Measurements from ENCODE around the gene ZSWIM7. TPM values are rescaled to one million over a fixed set of nuclear protein-coding genes. Genes with fewer than 3 reads are reported as not detected.
"Not testable (repeated sequence)": the region's sequence is repeated elsewhere in the genome, so short reads cannot be mapped to it uniquely, and the experiment has no call there.

The ZSWIM7 gene
- polyA plus RNA-seq, 2 donors, result 13.9 to 15.6 TPM

DNA sequence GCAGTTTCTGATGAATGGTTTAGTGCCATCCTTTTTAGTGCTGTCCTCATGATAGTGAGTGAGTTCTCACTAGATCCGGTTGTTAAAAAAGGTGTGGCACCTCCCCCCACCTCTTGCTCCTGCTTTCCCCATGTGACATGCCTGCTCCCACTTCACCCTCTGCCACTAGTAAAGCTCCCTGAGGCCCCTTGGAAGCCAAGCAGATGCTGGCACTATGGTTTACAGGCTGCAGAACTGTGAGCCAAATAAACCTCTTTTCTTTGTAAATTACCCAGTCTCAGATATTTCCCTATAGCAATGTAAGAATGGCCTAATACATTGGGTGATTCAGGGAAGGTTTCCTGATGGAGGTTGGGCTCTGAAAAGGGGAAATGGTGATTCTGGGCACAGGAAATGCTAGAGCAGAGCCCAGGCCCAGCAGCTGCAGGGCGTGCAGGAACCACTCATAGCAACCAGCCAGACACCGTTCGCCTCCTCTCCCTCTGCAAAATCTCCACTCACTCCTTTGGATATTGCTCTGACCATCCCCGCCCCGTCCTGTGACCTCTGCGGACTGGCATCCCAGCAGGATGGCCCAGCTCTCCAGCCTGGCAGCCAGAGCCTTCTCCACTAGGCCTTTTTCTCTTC is 57.2 kb downstream of the ZSWIM7 start:
- no peaks in the 10 kb centered on the region for H3K36me3 ChIP-seq (ENCODE audit: control insufficient read depth in 2 of 2, insufficient read depth in 2 of 2, low read length in 1 of 2)
- 84 to 90% methylated on average over 7 of the region's 7 CpGs for WGBS, 2 donors
- H3K27me3 ChIP-seq (ENCODE audit: control insufficient read depth in 1 of 2, insufficient read depth in 2 of 2, low read length in 2 of 2), result no peaks in the 10 kb centered on the region
- peaks cover 0 to 5% of the 10 kb centered on the region in 2 donors for H3K4me1 ChIP-seq (ENCODE audit: control insufficient read depth in 2 of 2, insufficient read depth in 2 of 2, low read length in 1 of 2)
- H3K9me3 ChIP-seq (ENCODE audit: control insufficient read depth in 2 of 2, insufficient read depth in 1 of 2, low read depth in 1 of 2, low read length in 1 of 2), result no peaks in the 10 kb centered on the region
- no peak overlapping the region for H3K4me3 ChIP-seq (ENCODE audit: low read depth in 1 of 2, low read length in 2 of 2)
- H3K27ac ChIP-seq (ENCODE audit: low read depth in 2 of 2, low read length in 1 of 2), result no peak overlapping the region

GRCh38 chr17:15941781-15942180 is 57.7 kb downstream of the ZSWIM7 start:
- Histone ChIP-seq H3K9me3 (ENCODE audit: control insufficient read depth in 2 of 2, insufficient read depth in 1 of 2, low read depth in 1 of 2, low read length in 1 of 2) (no peaks in the 10 kb centered on the region), H3K4me1 (ENCODE audit: control insufficient read depth in 2 of 2, insufficient read depth in 2 of 2, low read length in 1 of 2) (peaks cover 0 to 4% of the 10 kb centered on the region in 2 donors), H3K36me3 (ENCODE audit: control insufficient read depth in 2 of 2, insufficient read depth in 2 of 2, low read length in 1 of 2) (no peaks in the 10 kb centered on the region), H3K27ac (ENCODE audit: low read depth in 2 of 2, low read length in 1 of 2) (no peak overlapping the region), H3K27me3 (ENCODE audit: control insufficient read depth in 1 of 2, insufficient read depth in 2 of 2, low read length in 2 of 2) (no peaks in the 10 kb centered on the region), H3K4me3 (ENCODE audit: low read depth in 1 of 2, low read length in 2 of 2) (no peak overlapping the region)
- 67 to 70% methylated on average over 7 of the region's 7 CpGs for WGBS, 2 donors

DNA sequence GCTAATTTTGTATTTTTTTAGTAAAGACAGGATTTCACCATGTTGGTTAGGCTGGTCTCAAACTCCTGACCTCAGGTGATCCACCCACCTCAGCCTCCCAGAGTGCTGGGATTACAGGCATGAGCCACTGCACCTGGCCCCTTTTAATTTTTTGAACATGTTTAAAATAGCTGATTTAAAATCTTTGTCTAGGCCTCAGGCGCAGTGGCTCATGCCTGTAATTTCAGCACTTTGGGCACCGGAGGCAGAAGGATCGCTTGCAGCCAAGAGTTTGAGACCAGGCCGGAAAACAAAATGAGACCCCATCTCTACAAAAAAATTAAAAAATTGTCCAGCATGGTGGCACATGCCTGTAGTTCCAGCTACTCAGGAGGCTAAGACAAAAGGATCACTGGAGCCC is 63.0 kb downstream of the ZSWIM7 start:
- 96 to 98% methylated on average over 4 of the region's 4 CpGs for WGBS, 2 donors
- not testable (repeated sequence) for H3K4me1 ChIP-seq (ENCODE audit: control insufficient read depth in 2 of 2, insufficient read depth in 2 of 2, low read length in 1 of 2); H3K36me3 ChIP-seq (ENCODE audit: control insufficient read depth in 2 of 2, insufficient read depth in 2 of 2, low read length in 1 of 2); H3K4me3 ChIP-seq (ENCODE audit: low read depth in 1 of 2, low read length in 2 of 2); H3K27me3 ChIP-seq (ENCODE audit: control insufficient read depth in 1 of 2, insufficient read depth in 2 of 2, low read length in 2 of 2); H3K27ac ChIP-seq (ENCODE audit: low read depth in 2 of 2, low read length in 1 of 2); H3K9me3 ChIP-seq (ENCODE audit: control insufficient read depth in 2 of 2, insufficient read depth in 1 of 2, low read depth in 1 of 2, low read length in 1 of 2)

- Histone ChIP-seq H3K4me3 (ENCODE audit: low read depth in 1 of 2, low read length in 2 of 2) (no peak overlapping the region), H3K9me3 (ENCODE audit: control insufficient read depth in 2 of 2, insufficient read depth in 1 of 2, low read depth in 1 of 2, low read length in 1 of 2) (no peaks in the 10 kb centered on the region), H3K27ac (ENCODE audit: low read depth in 2 of 2, low read length in 1 of 2) (no peak overlapping the region), H3K4me1 (ENCODE audit: control insufficient read depth in 2 of 2, insufficient read depth in 2 of 2, low read length in 1 of 2) (no peaks in the 10 kb centered on the region), H3K36me3 (ENCODE audit: control insufficient read depth in 2 of 2, insufficient read depth in 2 of 2, low read length in 1 of 2) (no peaks in the 10 kb centered on the region), H3K27me3 (ENCODE audit: control insufficient read depth in 1 of 2, insufficient read depth in 2 of 2, low read length in 2 of 2) (no peaks in the 10 kb centered on the region)
- 92 to 95% methylated on average over 7 of the region's 7 CpGs for WGBS, 2 donors
These were observed 63.6 kb downstream of the ZSWIM7 start for GRCh38 chr17:15935891-15936290.

DNA sequence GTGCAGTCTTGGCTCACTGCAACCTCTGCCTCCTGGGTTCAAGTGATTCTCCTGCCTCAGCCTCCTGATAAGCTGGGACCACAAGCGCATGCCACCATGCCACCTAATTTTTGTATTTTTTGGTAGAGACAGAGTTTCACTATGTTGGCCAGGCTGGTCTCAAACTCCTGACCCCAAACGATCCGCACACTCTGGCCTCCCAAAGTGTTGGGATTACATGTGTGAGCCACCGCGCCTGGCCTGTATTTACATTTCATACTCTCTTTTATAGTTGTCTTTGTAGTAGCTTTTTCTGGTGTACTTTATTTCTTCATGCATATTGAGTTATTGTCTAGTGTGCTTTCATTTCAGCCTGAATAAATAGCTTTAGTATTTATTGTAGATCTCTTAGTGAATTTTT is 64.6 kb downstream of the ZSWIM7 start:
- no peak overlapping the region for H3K4me3 ChIP-seq (ENCODE audit: low read depth in 1 of 2, low read length in 2 of 2)
- WGBS, 2 donors, result 94 to 97% methylated on average over 5 of the region's 5 CpGs
- no peaks in the 10 kb centered on the region for H3K36me3 ChIP-seq (ENCODE audit: control insufficient read depth in 2 of 2, insufficient read depth in 2 of 2, low read length in 1 of 2)
- H3K27me3 ChIP-seq (ENCODE audit: control insufficient read depth in 1 of 2, insufficient read depth in 2 of 2, low read length in 2 of 2), result no peaks in the 10 kb centered on the region
- H3K9me3 ChIP-seq (ENCODE audit: control insufficient read depth in 2 of 2, insufficient read depth in 1 of 2, low read depth in 1 of 2, low read length in 1 of 2), result no peaks in the 10 kb centered on the region
- no peaks in the 10 kb centered on the region for H3K4me1 ChIP-seq (ENCODE audit: control insufficient read depth in 2 of 2, insufficient read depth in 2 of 2, low read length in 1 of 2)
- no peak overlapping the region for H3K27ac ChIP-seq (ENCODE audit: low read depth in 2 of 2, low read length in 1 of 2)

- H3K4me3 ChIP-seq (ENCODE audit: low read depth in 1 of 2, low read length in 2 of 2), result no peak overlapping the region
- H3K9me3 ChIP-seq (ENCODE audit: control insufficient read depth in 2 of 2, insufficient read depth in 1 of 2, low read depth in 1 of 2, low read length in 1 of 2), result no peaks in the 10 kb centered on the region
- no peaks in the 10 kb centered on the region for H3K27me3 ChIP-seq (ENCODE audit: control insufficient read depth in 1 of 2, insufficient read depth in 2 of 2, low read length in 2 of 2)
- H3K36me3 ChIP-seq (ENCODE audit: control insufficient read depth in 2 of 2, insufficient read depth in 2 of 2, low read length in 1 of 2), result no peaks in the 10 kb centered on the region
- H3K27ac ChIP-seq (ENCODE audit: low read depth in 2 of 2, low read length in 1 of 2), result no peak overlapping the region
- no peaks in the 10 kb centered on the region for H3K4me1 ChIP-seq (ENCODE audit: control insufficient read depth in 2 of 2, insufficient read depth in 2 of 2, low read length in 1 of 2)
These were observed 68.1 kb downstream of the ZSWIM7 start for GRCh38 chr17:15931394-15931793.

- no peaks in the 10 kb centered on the region for H3K9me3 ChIP-seq (ENCODE audit: control insufficient read depth in 2 of 2, insufficient read depth in 1 of 2, low read depth in 1 of 2, low read length in 1 of 2)
- no peaks in the 10 kb centered on the region for H3K36me3 ChIP-seq (ENCODE audit: control insufficient read depth in 2 of 2, insufficient read depth in 2 of 2, low read length in 1 of 2)
- H3K27ac ChIP-seq (ENCODE audit: low read depth in 2 of 2, low read length in 1 of 2), result no peak overlapping the region
- H3K4me1 ChIP-seq (ENCODE audit: control insufficient read depth in 2 of 2, insufficient read depth in 2 of 2, low read length in 1 of 2), result no peaks in the 10 kb centered on the region
- no peak overlapping the region for H3K4me3 ChIP-seq (ENCODE audit: low read depth in 1 of 2, low read length in 2 of 2)
- H3K27me3 ChIP-seq (ENCODE audit: control insufficient read depth in 1 of 2, insufficient read depth in 2 of 2, low read length in 2 of 2), result no peaks in the 10 kb centered on the region
- WGBS, 2 donors, result 63 to 66% methylated on average over 6 of the region's 6 CpGs
These were observed 69.1 kb downstream of the ZSWIM7 start for GRCh38 chr17:15930426-15930825.

DNA sequence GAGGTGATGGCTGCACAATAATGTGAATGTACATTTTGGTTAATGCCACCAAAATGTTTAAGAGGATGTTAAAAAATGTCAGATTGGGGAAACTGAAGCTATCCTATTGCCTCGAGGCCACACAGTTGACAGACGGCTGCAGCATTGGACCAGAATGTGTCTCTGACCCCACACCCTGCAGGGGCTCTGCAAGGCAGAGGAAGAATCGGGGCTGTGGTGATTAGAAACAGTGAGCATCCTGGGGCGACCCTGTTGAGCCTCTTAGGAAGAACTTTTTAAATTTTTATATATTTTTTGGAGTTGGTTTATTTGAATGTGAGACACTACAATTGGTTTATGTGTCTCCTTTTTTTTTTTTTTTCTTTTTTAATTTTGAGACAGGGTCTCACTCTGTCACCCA is 69.6 kb downstream of the ZSWIM7 start:
- Histone ChIP-seq H3K4me3 (ENCODE audit: low read depth in 1 of 2, low read length in 2 of 2) (no peak overlapping the region), H3K27ac (ENCODE audit: low read depth in 2 of 2, low read length in 1 of 2) (no peak overlapping the region), H3K36me3 (ENCODE audit: control insufficient read depth in 2 of 2, insufficient read depth in 2 of 2, low read length in 1 of 2) (no peaks in the 10 kb centered on the region), H3K4me1 (ENCODE audit: control insufficient read depth in 2 of 2, insufficient read depth in 2 of 2, low read length in 1 of 2) (no peaks in the 10 kb centered on the region), H3K27me3 (ENCODE audit: control insufficient read depth in 1 of 2, insufficient read depth in 2 of 2, low read length in 2 of 2) (no peaks in the 10 kb centered on the region), H3K9me3 (ENCODE audit: control insufficient read depth in 2 of 2, insufficient read depth in 1 of 2, low read depth in 1 of 2, low read length in 1 of 2) (no peaks in the 10 kb centered on the region)
- WGBS, 2 donors, result 71 to 72% methylated on average over 4 of the region's 4 CpGs

DNA sequence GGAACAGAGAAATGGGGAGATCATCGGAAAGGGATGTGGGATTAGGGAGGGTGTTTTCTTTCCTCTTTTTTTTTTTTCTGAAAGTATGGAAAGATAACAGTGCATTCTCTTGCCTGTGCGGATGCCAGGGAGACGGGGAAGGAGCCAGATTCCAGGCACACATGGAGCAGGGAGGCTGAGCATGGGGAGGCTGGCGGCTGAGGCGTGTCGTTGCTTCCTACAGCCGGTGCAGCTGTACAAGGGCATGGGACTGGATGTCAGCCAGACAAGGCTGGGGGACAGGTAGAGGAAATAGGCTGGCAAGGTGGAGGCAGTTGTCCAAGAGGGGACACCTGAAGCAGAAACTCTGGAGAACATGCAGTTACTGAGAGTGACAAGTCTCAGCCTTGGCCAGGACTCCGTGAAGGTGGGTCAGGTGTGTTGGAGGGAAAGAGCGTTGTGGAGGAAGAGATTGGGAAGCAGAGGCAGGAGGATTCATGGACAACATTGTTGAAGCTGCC is 71.2 kb downstream of the ZSWIM7 start:
- no peaks in the 10 kb centered on the region for H3K4me1 ChIP-seq (ENCODE audit: control insufficient read depth in 2 of 2, insufficient read depth in 2 of 2, low read length in 1 of 2)
- no peak overlapping the region for H3K27ac ChIP-seq (ENCODE audit: low read depth in 2 of 2, low read length in 1 of 2)
- no peaks in the 10 kb centered on the region for H3K36me3 ChIP-seq (ENCODE audit: control insufficient read depth in 2 of 2, insufficient read depth in 2 of 2, low read length in 1 of 2)
- no peaks in the 10 kb centered on the region for H3K9me3 ChIP-seq (ENCODE audit: control insufficient read depth in 2 of 2, insufficient read depth in 1 of 2, low read depth in 1 of 2, low read length in 1 of 2)
- H3K27me3 ChIP-seq (ENCODE audit: control insufficient read depth in 1 of 2, insufficient read depth in 2 of 2, low read length in 2 of 2), result no peaks in the 10 kb centered on the region
- no peak overlapping the region for H3K4me3 ChIP-seq (ENCODE audit: low read depth in 1 of 2, low read length in 2 of 2)
- WGBS, 2 donors, result 56 to 71% methylated on average over 9 of the region's 9 CpGs

All from esophagus (tissue), 2 donors.